Stomach (tissue), 4 donors: ENCODE results near the gene SYT7.

Experiments used
- CTCF ChIP-seq, 7 experiments: fragments of 450-650 bp in 4 of 7; fragments of 200-600 bp in 3 of 7; sonication (generic) in 3 of 7; IDR thresholded peaks; one replicate each; pipeline ENCODE4 v1.5.1; 2016 to 2019; ENCODE audit warnings: antibody characterized with exemption in 7 of 7, control low read depth in 2 of 7, mild to moderate bottlenecking in 1 of 7
- POLR2A ChIP-seq, 4 donors: fragments of 450-650 bp; IDR thresholded peaks; one replicate each; pipeline ENCODE4 v1.6.1; 2016; ENCODE audit warnings: antibody characterized with exemption in 4 of 4, control low read depth in 2 of 4, mild to moderate bottlenecking in 1 of 4, moderate library complexity in 1 of 4

- TF ChIP-seq CTCF (IDR thresholded peaks at IDR 0.05), result no peak
- TF ChIP-seq POLR2A (IDR thresholded peaks at IDR 0.05), result no peak
These were observed 47.9 kb downstream of the SYT7 start for GRCh38 chr11:61533039-61533375.
